Thoracic aorta (tissue), 2 donors: Measurements from ENCODE around the gene SPOCK1. TPM values are rescaled to one million over a fixed set of nuclear protein-coding genes. Genes with fewer than 3 reads are reported as not detected.

ENCODE experiments used
- ATAC-seq: fragments of 150-250 bp; one replicate; pipeline ENCODE4 v1.8.0; 2017; ENCODE audit warnings: low read depth; ENCODE audit not compliant: insufficient number of reproducible peaks, low FRiP score
- DNase-seq: peaks from one replicate; pipeline ENCODE4 v3.0.0-alpha.2; 2020; ENCODE audit warnings: low spot score
- H3K27ac ChIP-seq, 2 donors: fragments of 200-600 bp; sonication (generic); 1 replicate in 1 of 2; 2 replicates in 1 of 2; pipeline ENCODE4 v1.5.1; 2016; ENCODE audit warnings: mild to moderate bottlenecking in 2 of 2, moderate library complexity in 2 of 2
- H3K27me3 ChIP-seq: fragments of 200-600 bp; sonication (generic); replicated peaks from 2 replicates; pipeline ENCODE4 v1.6.0; 2016; ENCODE audit warnings: mild to moderate bottlenecking; ENCODE audit not compliant: insufficient read depth
- H3K36me3 ChIP-seq: fragments of 200-600 bp; sonication (generic); one replicate; pipeline ENCODE4 v1.5.1; 2016
- H3K4me1 ChIP-seq, 2 donors: fragments of 200-600 bp; sonication (generic); 1 replicate in 1 of 2; 2 replicates in 1 of 2; pipeline versions ENCODE4 v1.5.1 to v1.6.0; 2016; ENCODE audit warnings: low read depth in 2 of 2, mild to moderate bottlenecking in 1 of 2; ENCODE audit not compliant: control insufficient read depth in 1 of 2
- H3K4me3 ChIP-seq: fragments of 200-600 bp; sonication (generic); 2 replicates; pipeline ENCODE4 v1.5.1; 2016; ENCODE audit warnings: mild to moderate bottlenecking
- H3K9me3 ChIP-seq: fragments of 200-600 bp; sonication (generic); 2 replicates; pipeline ENCODE4 v1.5.1; 2016
- total RNA-seq, 2 donors: library from RNA; depleted of rRNA; stranded (reverse); fragments of >200 nt; gene quantifications; one replicate each; pipeline versions ENCODE4 v1.1.0 to v1.2.3, GENCODE V29; 2016
- TF ChIP-seq, protein P1 (sequence below): fragments of 200-600 bp; sonication (generic); IDR thresholded peaks from one replicate; pipeline ENCODE4 v1.5.1; 2019; ENCODE audit warnings: antibody characterized with exemption

SPOCK1 gene
- total RNA-seq, 2 donors from 2014 or later: 25.2 to 43.2 TPM

DNA sequence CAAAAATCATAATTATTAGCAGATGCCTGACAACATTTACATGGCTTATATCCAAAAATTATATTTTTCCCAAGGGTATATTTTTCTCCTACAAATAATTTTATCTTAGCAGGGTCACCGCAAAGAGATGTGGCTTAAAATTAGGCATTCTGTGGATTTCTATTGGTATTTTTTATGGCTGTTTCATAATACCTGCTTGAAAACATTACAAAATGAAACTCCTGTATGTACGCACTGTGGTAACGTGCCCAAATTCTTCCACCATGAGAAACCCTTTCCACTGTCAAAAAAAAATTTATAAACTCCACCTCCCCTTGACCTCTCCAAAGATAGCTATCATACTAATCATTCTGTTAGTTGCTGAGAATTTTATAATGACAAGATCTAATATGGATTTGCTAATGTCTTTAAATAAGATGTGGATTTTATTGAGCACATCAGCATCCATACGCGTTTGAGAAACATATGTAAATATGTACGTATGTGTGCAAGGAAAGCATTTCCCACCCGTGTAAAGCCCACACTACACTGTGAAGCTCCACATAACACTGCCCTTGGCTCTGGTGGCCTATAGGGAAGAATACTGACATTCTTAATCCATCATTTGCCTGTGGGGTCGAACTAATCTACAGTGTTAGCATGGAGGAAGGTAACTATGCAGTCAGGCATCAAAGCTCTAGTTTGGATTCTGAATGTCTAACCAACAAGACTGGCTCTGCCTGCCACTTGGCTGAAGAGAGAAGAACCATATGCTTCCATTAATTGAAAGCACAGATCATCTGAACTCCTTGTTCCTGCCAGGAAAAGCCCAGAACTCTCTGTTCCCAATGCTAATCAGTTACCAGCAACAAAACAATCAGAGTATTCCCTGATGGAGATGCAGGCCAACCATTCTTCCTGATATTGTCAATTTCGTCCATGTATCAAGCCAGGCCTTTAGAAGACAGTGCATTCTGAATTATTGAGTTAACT, 244.7 kb downstream of the SPOCK1 start:
- no peak for ATAC-seq
- TF ChIP-seq, protein P1, sequence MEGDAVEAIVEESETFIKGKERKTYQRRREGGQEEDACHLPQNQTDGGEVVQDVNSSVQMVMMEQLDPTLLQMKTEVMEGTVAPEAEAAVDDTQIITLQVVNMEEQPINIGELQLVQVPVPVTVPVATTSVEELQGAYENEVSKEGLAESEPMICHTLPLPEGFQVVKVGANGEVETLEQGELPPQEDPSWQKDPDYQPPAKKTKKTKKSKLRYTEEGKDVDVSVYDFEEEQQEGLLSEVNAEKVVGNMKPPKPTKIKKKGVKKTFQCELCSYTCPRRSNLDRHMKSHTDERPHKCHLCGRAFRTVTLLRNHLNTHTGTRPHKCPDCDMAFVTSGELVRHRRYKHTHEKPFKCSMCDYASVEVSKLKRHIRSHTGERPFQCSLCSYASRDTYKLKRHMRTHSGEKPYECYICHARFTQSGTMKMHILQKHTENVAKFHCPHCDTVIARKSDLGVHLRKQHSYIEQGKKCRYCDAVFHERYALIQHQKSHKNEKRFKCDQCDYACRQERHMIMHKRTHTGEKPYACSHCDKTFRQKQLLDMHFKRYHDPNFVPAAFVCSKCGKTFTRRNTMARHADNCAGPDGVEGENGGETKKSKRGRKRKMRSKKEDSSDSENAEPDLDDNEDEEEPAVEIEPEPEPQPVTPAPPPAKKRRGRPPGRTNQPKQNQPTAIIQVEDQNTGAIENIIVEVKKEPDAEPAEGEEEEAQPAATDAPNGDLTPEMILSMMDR: no peak
- H3K27ac ChIP-seq: no peak overlapping the region
- H3K4me3 ChIP-seq: no peak overlapping the region
- no peaks in the 10 kb centered on the region for H3K9me3 ChIP-seq
- H3K27me3 ChIP-seq: no peaks in the 10 kb centered on the region
- DNase-seq: no peak
- H3K36me3 ChIP-seq: no peaks in the 10 kb centered on the region
- peaks cover 4 to 17% of the 10 kb centered on the region in 2 donors for H3K4me1 ChIP-seq

GRCh38 chr5:137252512-137252911, 246.6 kb downstream of the SPOCK1 start:
- H3K36me3 ChIP-seq: no peaks in the 10 kb centered on the region
- no peaks in the 10 kb centered on the region for H3K27me3 ChIP-seq
- DNase-seq: no peak
- H3K9me3 ChIP-seq: no peaks in the 10 kb centered on the region
- H3K4me1 ChIP-seq: peaks cover 4 to 17% of the 10 kb centered on the region in 2 donors
- no peak overlapping the region for H3K4me3 ChIP-seq
- ATAC-seq: no peak
- TF ChIP-seq, protein P1: no peak
- H3K27ac ChIP-seq: no peak overlapping the region

DNA sequence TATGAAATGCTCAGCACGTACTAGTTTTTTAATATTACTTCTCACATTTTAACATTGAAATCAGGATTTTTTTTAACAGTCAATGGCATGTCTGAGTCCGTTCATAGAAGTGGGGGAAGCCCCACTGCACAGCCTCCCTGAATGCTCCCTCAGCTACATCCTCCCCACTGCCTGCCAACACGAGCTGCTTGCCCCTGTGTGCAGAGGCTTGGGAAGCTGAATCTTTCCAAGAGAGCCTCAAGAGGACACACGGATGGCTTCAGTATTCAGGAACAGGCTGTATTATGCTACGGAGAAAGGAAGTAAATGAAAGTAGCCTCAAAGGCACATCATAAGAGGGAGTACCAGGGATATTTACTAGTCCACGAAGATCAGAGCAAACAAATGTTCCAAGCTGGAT, 248.7 kb downstream of the SPOCK1 start:
- ATAC-seq (no peak), DNase-seq (no peak)
- no peak overlapping the region for H3K4me3 ChIP-seq
- H3K36me3 ChIP-seq: no peaks in the 10 kb centered on the region
- H3K4me1 ChIP-seq: peaks cover 4 to 17% of the 10 kb centered on the region in 2 donors
- H3K27ac ChIP-seq: no peak overlapping the region
- H3K27me3 ChIP-seq: no peaks in the 10 kb centered on the region
- H3K9me3 ChIP-seq: no peaks in the 10 kb centered on the region
- TF ChIP-seq, protein P1: no peak

DNA sequence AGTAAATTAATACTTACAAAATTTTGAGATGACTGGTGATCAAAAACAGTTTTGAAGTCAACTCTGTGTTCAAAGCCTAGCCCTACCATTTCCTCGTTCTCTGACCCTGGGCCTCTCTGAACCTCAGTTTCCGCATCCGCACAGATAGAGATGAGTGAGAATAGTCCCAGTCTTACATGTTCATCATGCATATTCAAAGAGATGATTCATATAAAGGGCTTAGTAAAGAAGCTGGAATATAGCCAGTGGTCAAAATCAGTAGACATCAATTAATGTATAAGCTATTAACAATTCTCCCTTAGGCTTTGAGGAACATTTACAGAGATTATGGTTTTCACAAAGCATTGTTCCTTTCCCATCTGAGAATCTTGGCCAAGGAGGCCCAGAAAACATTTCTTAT, 250.6 kb downstream of the SPOCK1 start:
- no peak for ATAC-seq
- Histone ChIP-seq H3K27me3 (no peaks in the 10 kb centered on the region), H3K9me3 (no peaks in the 10 kb centered on the region), H3K36me3 (no peaks in the 10 kb centered on the region), H3K4me3 (no peak overlapping the region), H3K27ac (no peak overlapping the region), H3K4me1 (peaks cover under 1 to 3% of the 10 kb centered on the region in 2 donors)
- no peak for DNase-seq
- TF ChIP-seq, protein P1: no peak

DNA sequence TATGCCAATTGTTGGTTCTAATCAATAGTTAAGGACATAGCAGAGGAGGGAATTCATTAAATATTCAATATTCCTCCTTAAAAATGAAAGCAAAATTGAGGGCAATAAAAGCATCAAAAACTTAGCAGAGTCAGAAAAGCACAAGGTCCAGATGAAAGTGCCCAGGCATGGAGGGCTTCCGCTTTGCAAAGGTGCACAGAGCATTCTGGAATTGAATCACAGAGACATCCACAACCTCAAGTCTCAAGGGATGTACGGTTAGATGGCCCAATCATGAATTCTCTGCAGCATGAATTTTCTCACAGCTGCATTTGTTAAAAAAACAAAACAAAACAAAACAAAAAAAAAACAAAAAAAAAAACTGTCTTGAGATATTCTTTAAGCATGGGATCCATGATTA, 253.7 kb downstream of the SPOCK1 start:
- no peaks in the 10 kb centered on the region for H3K9me3 ChIP-seq
- H3K4me3 ChIP-seq: no peak overlapping the region
- DNase-seq (no peak), ATAC-seq (no peak)
- H3K27me3 ChIP-seq: no peaks in the 10 kb centered on the region
- H3K4me1 ChIP-seq: no peaks in the 10 kb centered on the region
- TF ChIP-seq, protein P1: no peak
- H3K27ac ChIP-seq: no peak overlapping the region
- no peaks in the 10 kb centered on the region for H3K36me3 ChIP-seq
